D721Med (cell line): ENCODE results near the gene NGDN.
"Not testable (repeated sequence)": the region's sequence is repeated elsewhere in the genome, so short reads cannot be mapped to it uniquely, and the experiment has no call there.

Experiments
- DNase-seq: peaks from one replicate; pipeline ENCODE4 v3.0.0; 2011; ENCODE audit warnings: low spot score; ENCODE audit not compliant: insufficient read length
- FAIRE-seq: peaks from 2 replicates; lab custom pipeline; 2011; peaks lifted over from hg19 to GRCh38; lab: Jason Lieb, UNC
- TF ChIP-seq, protein P1 (sequence below): IDR thresholded peaks from 2 replicates; pipeline ENCODE4 v1.5.1; 2012; ENCODE audit warnings: mild to moderate bottlenecking, control low read depth; ENCODE audit not compliant: insufficient read depth; ENCODE audit errors: missing control alignments

NGDN gene

DNA sequence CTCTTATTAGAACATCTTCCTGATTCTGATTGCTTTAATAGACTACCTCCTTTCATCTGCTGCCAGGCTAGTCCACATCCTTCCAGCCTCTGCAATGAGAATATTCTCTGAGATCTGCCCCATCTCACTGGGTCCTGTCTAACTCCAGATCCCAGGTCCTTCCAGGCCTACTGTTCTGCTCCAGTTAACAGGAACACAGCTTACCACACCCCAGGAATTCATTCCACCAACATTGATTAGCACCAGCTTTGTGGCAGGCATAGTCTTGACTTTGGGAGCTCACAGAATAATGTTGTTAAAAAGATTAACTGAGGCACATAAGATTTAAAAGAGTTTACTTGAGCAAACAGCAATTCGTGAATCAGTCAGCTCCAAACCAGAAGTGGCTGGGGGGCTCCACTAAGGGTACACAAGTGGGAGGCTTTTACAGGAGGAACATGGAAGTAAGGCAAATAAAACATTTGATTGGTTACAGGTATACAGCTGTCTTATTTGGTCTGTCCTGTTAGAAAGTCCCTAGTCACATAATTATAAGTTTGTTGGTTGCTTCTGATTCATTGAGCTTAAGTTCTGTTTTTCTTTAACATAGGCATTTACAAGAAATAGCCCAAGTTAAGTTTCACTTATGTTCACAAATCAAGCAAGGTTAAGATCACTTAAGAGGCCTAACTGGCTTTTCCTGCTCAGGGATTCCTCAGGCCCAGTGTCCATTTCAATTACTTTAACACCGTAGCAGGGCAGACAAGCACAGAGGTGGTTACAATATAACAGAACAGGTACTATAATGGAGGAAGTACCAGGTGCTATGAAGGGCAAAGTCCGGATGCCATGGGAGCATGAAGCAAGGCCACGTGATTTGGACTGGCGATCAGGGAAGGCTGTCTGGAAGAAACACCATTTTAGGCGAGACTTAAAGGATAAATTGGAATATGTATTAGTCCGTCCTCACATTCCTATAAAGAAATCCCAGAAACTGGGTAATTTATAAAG lies 21.8 kb upstream of the NGDN start:
- DNase-seq, result no peak
- no peak for FAIRE-seq
- TF ChIP-seq, protein P1, sequence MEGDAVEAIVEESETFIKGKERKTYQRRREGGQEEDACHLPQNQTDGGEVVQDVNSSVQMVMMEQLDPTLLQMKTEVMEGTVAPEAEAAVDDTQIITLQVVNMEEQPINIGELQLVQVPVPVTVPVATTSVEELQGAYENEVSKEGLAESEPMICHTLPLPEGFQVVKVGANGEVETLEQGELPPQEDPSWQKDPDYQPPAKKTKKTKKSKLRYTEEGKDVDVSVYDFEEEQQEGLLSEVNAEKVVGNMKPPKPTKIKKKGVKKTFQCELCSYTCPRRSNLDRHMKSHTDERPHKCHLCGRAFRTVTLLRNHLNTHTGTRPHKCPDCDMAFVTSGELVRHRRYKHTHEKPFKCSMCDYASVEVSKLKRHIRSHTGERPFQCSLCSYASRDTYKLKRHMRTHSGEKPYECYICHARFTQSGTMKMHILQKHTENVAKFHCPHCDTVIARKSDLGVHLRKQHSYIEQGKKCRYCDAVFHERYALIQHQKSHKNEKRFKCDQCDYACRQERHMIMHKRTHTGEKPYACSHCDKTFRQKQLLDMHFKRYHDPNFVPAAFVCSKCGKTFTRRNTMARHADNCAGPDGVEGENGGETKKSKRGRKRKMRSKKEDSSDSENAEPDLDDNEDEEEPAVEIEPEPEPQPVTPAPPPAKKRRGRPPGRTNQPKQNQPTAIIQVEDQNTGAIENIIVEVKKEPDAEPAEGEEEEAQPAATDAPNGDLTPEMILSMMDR, result no peak

GRCh38 chr14:23449314-23449713 lies 20.2 kb upstream of the NGDN start:
- DNase-seq (no peak), FAIRE-seq (no peak)
- TF ChIP-seq, protein P1, result no peak

GRCh38 chr14:23450379-23450778 lies 19.1 kb upstream of the NGDN start:
- TF ChIP-seq, protein P1, result no peak
- DNase-seq (no peak), FAIRE-seq (no peak)

GRCh38 chr14:23452237-23452636 lies 17.3 kb upstream of the NGDN start:
- TF ChIP-seq, protein P1, result no peak
- DNase-seq (no peak), FAIRE-seq (no peak)

DNA sequence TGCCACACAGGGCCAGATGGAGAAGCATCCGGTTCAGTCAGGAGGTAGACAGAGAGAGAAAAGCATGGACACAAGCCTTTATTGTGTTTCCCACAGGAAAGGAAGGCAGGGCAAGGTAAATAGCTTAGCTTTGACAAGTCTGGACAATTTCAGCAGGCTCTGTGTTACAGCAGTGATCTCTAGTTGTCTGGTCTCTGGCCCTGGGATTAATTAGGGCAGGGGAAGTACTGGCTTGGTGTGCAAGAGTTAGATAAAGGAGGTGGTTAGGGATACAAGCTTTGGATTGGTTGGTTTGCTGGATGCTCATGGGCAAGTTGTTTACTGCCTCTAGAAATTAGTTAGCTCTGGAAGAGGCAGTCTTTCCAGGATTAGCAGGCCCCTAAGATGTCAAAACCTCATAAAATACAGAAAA lies 15.1 kb upstream of the NGDN start:
- TF ChIP-seq, protein P1, result no peak
- FAIRE-seq (no peak), DNase-seq (no peak)

DNA sequence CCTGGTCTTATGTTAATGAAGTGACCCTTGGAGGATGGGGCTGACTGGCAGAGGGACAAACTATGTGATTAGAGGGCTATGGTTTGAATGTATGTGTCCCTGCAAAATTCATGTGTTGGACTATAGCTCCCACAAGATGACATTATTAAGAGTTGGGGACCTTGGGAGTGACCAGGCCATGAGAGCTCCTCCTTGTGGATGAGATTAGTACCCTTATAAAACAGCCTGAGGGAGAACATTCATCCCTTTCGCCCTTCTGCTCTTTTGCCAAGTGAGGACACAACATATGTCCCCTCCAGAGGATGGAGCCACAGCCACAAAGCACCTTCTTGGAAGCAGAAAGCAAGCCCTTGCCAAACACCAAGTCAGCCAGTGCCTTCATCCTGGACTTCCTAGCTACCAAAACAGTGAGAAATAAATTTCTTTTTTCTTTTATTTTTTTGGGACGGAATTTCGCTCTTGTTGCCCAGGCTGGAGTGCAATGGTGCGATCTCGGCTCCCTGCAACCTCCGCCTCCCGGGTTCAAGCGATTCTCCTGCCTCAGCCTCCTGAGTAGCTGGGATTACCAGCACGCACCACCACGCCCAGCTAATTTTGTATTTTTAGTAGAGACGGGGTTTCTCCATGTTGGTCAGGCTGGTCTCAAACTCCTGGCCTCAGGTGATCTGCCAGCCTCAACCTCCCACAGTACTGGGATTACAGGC lies 12.5 kb upstream of the NGDN start:
- FAIRE-seq, DNase-seq: not testable (repeated sequence)

- no peak for DNase-seq
- no peak for FAIRE-seq
- TF ChIP-seq, protein P1, result no peak
Observed at GRCh38 chr14:23457587-23458445, 11.7 kb upstream of the NGDN start.
